SH-SY5Y (cell line): ENCODE data around the gene NFYB.

ENCODE experiments used
- GATA2 ChIP-seq: IDR thresholded peaks from 2 replicates; pipeline ENCODE4 v1.6.1; 2011; ENCODE audit warnings: mild to moderate bottlenecking, low read depth, low read length
- GATA3 ChIP-seq: IDR thresholded peaks from 2 replicates; pipeline ENCODE4 v1.6.1; 2011; ENCODE audit warnings: low read depth, mild to moderate bottlenecking, low read length, moderate library complexity

DNA sequence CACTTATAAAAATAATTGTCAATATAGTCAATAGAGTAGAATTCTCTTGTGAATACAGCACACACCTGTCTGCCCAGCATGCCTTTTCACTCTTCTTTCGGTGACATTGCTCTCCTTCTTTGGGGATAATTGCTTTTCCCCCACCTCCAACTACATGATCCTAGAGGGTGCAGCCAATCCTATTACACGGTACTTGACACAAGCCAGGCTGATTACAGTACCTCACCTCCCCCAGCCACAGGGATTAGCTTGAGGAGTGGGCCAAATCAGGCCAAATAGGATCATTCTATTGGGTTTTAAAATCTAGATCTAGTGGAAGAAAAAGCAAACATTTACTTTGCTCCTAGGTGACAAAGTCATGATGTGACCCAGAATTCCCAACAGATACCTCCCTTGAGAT lies 16.8 kb upstream of the NFYB start:
- TF ChIP-seq GATA2 (no peak), GATA3 (no peak)
